Measurements from ENCODE around the gene ZNF451.

The ZNF451 gene

GRCh38 chr6:57104336-57104735, 14.3 kb downstream of the ZNF451 start:
- no peak overlapping the region for H3K4me3 ChIP-seq (ENCODE audit: low read depth, low read length)
- H3K27ac ChIP-seq = no peak overlapping the region
- DNase-seq = no peak
- no peaks in the 10 kb centered on the region for H3K27me3 ChIP-seq (ENCODE audit: insufficient read depth, low read depth, severe bottlenecking)
- H3K9me3 ChIP-seq (ENCODE audit: severe bottlenecking) = no peaks in the 10 kb centered on the region
- TF ChIP-seq CTCF (IDR thresholded peaks at IDR 0.05; ENCODE audit: low read depth, low read length) = no peak
- peaks cover 62% of the 10 kb centered on the region for H3K36me3 ChIP-seq

- Histone ChIP-seq H3K27me3 (ENCODE audit: insufficient read depth, low read depth, severe bottlenecking) (no peaks in the 10 kb centered on the region), H3K27ac (no peak overlapping the region), H3K36me3 (peaks cover 35% of the 10 kb centered on the region), H3K4me3 (ENCODE audit: low read depth, low read length) (no peak overlapping the region), H3K9me3 (ENCODE audit: severe bottlenecking) (no peaks in the 10 kb centered on the region)
- no peak for TF ChIP-seq CTCF (IDR thresholded peaks at IDR 0.05; ENCODE audit: low read depth, low read length)
- no peak for DNase-seq
These were observed 17.0 kb downstream of the ZNF451 start for GRCh38 chr6:57106990-57107389.

GRCh38 chr6:57108691-57109090, 18.7 kb downstream of the ZNF451 start:
- H3K9me3 ChIP-seq (ENCODE audit: severe bottlenecking) = no peaks in the 10 kb centered on the region
- no peak for DNase-seq
- H3K36me3 ChIP-seq = peaks cover 18% of the 10 kb centered on the region
- H3K27ac ChIP-seq = no peak overlapping the region
- no peak for TF ChIP-seq CTCF (IDR thresholded peaks at IDR 0.05; ENCODE audit: low read depth, low read length)
- H3K4me3 ChIP-seq (ENCODE audit: low read depth, low read length) = no peak overlapping the region
- no peaks in the 10 kb centered on the region for H3K27me3 ChIP-seq (ENCODE audit: insufficient read depth, low read depth, severe bottlenecking)

- no peak for TF ChIP-seq CTCF (IDR thresholded peaks at IDR 0.05; ENCODE audit: low read depth, low read length)
These were observed 19.9 kb downstream of the ZNF451 start for GRCh38 chr6:57109880-57110279.

GRCh38 chr6:57113105-57113504, 23.1 kb downstream of the ZNF451 start:
- DNase-seq = no peak
- no peak for TF ChIP-seq CTCF (IDR thresholded peaks at IDR 0.05; ENCODE audit: low read depth, low read length)
- H3K4me3 ChIP-seq (ENCODE audit: low read depth, low read length) = no peak overlapping the region

More at GRCh38 chr6:57109880-57110279, 19.9 kb downstream of the ZNF451 start:
- Histone ChIP-seq H3K9me3 (ENCODE audit: severe bottlenecking) (no peaks in the 10 kb centered on the region), H3K27ac (no peak overlapping the region), H3K36me3 (peaks cover 12% of the 10 kb centered on the region), H3K27me3 (ENCODE audit: insufficient read depth, low read depth, severe bottlenecking) (no peaks in the 10 kb centered on the region), H3K4me3 (ENCODE audit: low read depth, low read length) (no peak overlapping the region)
- no peak for DNase-seq

GRCh38 chr6:57116776-57117175, 26.8 kb downstream of the ZNF451 start:
- H3K36me3 ChIP-seq = no peaks in the 10 kb centered on the region; the same call in none of the 2 replicates
- no peak for TF ChIP-seq CTCF (IDR thresholded peaks at IDR 0.05; ENCODE audit: low read depth, low read length)

More at GRCh38 chr6:57113105-57113504, 23.1 kb downstream of the ZNF451 start:
- Histone ChIP-seq H3K9me3 (ENCODE audit: severe bottlenecking) (no peaks in the 10 kb centered on the region), H3K36me3 (peaks cover 3% of the 10 kb centered on the region), H3K27ac (no peak overlapping the region), H3K27me3 (ENCODE audit: insufficient read depth, low read depth, severe bottlenecking) (no peaks in the 10 kb centered on the region)

More at GRCh38 chr6:57116776-57117175, 26.8 kb downstream of the ZNF451 start:
- no peaks in the 10 kb centered on the region for H3K9me3 ChIP-seq (ENCODE audit: severe bottlenecking)
- no peak overlapping the region for H3K27ac ChIP-seq
- H3K4me3 ChIP-seq (ENCODE audit: low read depth, low read length) = no peak overlapping the region
- no peaks in the 10 kb centered on the region for H3K27me3 ChIP-seq (ENCODE audit: insufficient read depth, low read depth, severe bottlenecking)
- DNase-seq = no peak

All from WERI-Rb-1 (cell line).